Immature natural killer cell (primary cell): ENCODE data around the gene CYP27C1. TPM values are rescaled to one million over a fixed set of nuclear protein-coding genes. Genes with fewer than 3 reads are reported as not detected.

ENCODE experiments used
- DNase-seq, 3 donors: peaks; one replicate each; pipeline ENCODE4 v3.0.0; 2022; ENCODE audit warnings: mixed read lengths in 1 of 3
- H3K27ac Mint-ChIP-seq, 6 donors: one replicate each; pipeline ENCODE4 v1.8.0; 2020; ENCODE audit warnings: mixed read lengths in 6 of 6, mild to moderate bottlenecking in 5 of 6, inconsistent platforms in 4 of 6, moderate library complexity in 3 of 6
- H3K27me3 Mint-ChIP-seq, 3 donors: one replicate each; pipeline ENCODE4 v1.8.0; 2020 to 2021; ENCODE audit warnings: low read depth in 3 of 3, mild to moderate bottlenecking in 3 of 3, mixed read lengths in 3 of 3, moderate library complexity in 3 of 3, inconsistent platforms in 1 of 3
- H3K36me3 Mint-ChIP-seq, 3 donors: one replicate each; pipeline ENCODE4 v1.8.0; 2020; ENCODE audit warnings: mixed read lengths in 3 of 3, inconsistent platforms in 2 of 3, mild to moderate bottlenecking in 2 of 3
- H3K4me1 Mint-ChIP-seq, 2 donors: one replicate each; pipeline ENCODE4 v1.8.0; 2020; ENCODE audit warnings: inconsistent platforms in 2 of 2, mild to moderate bottlenecking in 2 of 2, mixed read lengths in 2 of 2, moderate library complexity in 1 of 2
- H3K4me3 Mint-ChIP-seq, 5 donors: one replicate each; pipeline ENCODE4 v1.8.0; 2020; ENCODE audit warnings: mild to moderate bottlenecking in 5 of 5, mixed read lengths in 5 of 5, inconsistent platforms in 3 of 5, moderate library complexity in 3 of 5
- H3K9me3 Mint-ChIP-seq, 6 donors: one replicate each; pipeline ENCODE4 v1.8.0; 2020; ENCODE audit warnings: mild to moderate bottlenecking in 6 of 6, mixed read lengths in 6 of 6, inconsistent platforms in 4 of 6, moderate library complexity in 3 of 6
- polyA plus RNA-seq, 3 donors: library from polyadenylated mRNA; unstranded; fragments of 300-500 nt; fragmentation: Illumina TruSeq; gene quantifications; one replicate each; pipeline ENCODE4 v1.2.3, GENCODE V29; 2021

Gene CYP27C1
- polyA plus RNA-seq, 3 donors from 2014 or later = not detected

DNA sequence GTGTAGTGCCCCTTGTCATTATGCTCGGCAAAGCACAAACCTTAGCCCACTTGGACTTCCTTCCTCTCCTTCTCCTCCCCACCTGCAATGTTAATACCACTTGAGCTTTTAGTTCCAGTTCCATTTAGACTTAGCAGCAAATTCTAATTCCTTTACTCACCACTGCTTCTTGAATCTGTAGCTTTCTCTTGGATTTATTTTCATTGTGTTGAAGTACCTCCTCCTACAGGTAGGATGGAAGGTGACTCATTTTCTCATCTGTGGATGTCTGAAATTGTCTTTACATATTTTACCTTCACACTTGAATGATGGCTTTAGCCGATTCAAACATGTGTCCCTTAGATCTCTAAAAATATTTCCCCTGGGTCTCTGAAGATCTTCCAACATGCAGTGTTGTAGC is 80.3 kb downstream of the CYP27C1 start:
- Mint-ChIP-seq H3K9me3 (no peaks in the 10 kb centered on the region), H3K27me3 (peaks cover 0 to 2% (median 2%) of the 10 kb centered on the region in 3 donors), H3K4me1 (no peaks in the 10 kb centered on the region), H3K36me3 (peaks cover 0 to 3% (median 0%) of the 10 kb centered on the region in 3 donors), H3K27ac (no peak overlapping the region), H3K4me3 (no peak overlapping the region)
- DNase-seq = no peak

DNA sequence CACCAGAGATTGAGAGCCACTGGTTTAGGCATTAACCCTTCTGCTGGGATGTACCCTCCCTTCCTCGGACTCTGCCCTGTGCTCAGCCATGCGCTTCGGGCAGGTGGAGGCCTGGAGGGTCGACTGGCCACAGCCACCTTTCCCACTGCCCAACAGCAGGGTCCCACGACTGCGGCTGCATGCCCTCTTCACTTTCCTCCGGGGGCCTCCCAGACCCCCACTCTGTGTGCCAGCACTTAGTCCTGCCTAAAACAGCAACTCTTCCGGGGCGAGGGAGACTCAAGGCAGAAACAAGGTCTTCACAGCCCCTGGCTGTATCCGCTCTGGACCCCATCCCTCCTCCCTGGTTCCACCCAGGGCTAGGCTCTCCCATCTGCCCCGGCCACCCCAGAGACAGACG is 81.8 kb downstream of the CYP27C1 start:
- Mint-ChIP-seq H3K9me3 (peaks cover 0 to 2% (median 0%) of the 10 kb centered on the region in 6 donors), H3K36me3 (peaks cover 0 to 3% (median 0%) of the 10 kb centered on the region in 3 donors), H3K4me3 (no peak overlapping the region)

DNA sequence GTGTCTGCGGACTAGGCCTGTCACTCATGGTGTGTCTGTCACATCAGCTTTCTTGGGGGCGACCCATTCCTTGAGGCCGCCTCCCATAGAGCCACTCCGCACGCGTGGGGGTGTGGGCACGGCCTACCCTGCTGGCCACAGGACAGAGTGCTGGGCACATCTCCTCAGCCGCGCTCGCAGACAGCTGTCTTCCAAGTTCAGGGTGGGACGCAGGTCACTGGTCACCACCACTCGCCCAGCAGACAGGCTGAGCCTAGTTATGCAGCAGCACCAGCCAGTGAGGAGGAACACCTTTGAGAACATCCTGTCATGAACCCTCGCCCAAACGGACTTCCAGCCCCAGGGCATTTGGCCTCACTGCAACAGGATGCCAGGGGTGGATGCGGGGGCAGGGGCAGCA is 82.4 kb downstream of the CYP27C1 start:
- Mint-ChIP-seq H3K27me3 (peaks cover 0 to 4% (median 2%) of the 10 kb centered on the region in 3 donors), H3K27ac (no peak overlapping the region), H3K9me3 (peaks cover 0 to 2% (median 0%) of the 10 kb centered on the region in 6 donors), H3K4me3 (no peak overlapping the region), H3K4me1 (no peaks in the 10 kb centered on the region), H3K36me3 (peaks cover 0 to 3% (median 0%) of the 10 kb centered on the region in 3 donors)
- no peak for DNase-seq

More for the DNA sequence above, 81.8 kb downstream of the CYP27C1 start:
- peaks cover 0 to 4% (median 2%) of the 10 kb centered on the region in 3 donors for H3K27me3 Mint-ChIP-seq
- DNase-seq = no peak
- H3K4me1 Mint-ChIP-seq = no peaks in the 10 kb centered on the region
- H3K27ac Mint-ChIP-seq = no peak overlapping the region

DNA sequence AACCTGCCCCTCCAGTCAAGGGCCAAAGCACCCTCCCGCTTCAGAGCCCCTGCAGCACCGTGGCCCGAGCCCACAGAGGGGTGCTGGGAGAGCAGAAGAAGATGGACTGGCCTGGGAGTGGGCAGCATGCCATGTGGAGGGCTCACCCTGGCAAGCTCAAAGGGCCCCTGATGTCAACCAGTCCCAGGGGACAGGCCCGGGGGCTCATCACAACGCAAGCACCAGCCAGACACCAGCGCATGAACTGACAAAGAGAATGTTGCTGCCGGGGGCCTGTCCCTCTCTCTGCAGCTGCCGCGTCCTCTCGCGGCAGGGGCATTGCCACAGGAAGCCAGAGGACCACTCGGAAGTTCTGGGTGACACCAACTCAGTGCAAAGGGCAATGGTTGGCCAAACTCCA is 82.9 kb downstream of the CYP27C1 start:
- Mint-ChIP-seq H3K27me3 (peaks cover 0 to 4% (median 2%) of the 10 kb centered on the region in 3 donors), H3K9me3 (peaks cover 0 to 2% (median 0%) of the 10 kb centered on the region in 6 donors), H3K27ac (no peak overlapping the region), H3K4me3 (no peak overlapping the region), H3K36me3 (peaks cover 0 to 3% (median 0%) of the 10 kb centered on the region in 3 donors), H3K4me1 (no peaks in the 10 kb centered on the region)
- no peak for DNase-seq

DNA sequence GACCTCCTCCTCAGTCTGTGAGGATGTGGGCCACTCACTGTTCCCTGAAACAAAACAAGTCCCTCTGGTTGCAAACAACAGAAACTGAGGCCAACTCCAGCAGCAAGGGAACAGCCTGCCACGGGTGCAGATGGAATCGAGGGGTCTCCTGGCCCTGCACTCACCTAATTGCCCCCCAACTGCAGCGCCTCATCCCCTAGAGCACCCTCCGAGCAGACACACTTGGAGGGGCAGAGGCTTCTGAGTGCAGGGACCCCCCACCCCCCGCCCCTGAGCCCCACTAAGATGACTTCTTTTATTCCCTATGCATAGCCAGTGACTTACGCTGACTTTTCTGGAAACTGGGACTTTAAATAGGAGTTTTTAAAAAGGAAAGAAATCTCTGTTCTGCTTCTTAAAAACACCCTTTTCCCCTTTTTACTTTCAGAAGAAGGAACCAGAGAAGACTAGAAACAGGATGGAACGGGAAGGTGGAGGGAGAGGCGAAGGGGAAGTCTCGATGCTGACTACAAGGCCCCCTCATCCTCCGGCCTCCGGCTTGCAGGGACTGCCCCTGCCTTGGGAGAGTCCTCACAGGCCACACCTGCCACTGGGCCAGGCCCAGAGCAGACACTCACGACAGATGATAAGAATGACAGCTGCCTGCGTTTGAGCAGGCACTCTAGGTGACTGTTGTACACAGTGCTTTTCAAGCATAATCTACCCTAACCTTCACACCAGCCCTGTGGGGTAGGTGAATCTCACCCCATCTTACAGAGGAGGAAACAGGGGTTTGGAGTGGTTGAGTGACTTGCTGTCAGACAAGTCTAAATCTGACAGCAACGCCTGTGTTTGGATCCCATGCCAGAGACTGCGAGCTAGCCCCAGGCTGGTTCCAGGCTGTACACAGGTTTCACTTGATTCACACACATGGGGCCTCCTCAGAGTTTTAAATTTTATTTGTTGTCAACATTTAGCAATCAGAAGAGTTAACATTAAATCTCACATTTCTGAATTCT is 85.0 kb downstream of the CYP27C1 start:
- peak overlapping the region in 1 of 6 donors; percentile 55 for H3K27ac Mint-ChIP-seq
- peaks cover 0 to 2% (median 0%) of the 10 kb centered on the region in 6 donors for H3K9me3 Mint-ChIP-seq
- no peaks in the 10 kb centered on the region for H3K4me1 Mint-ChIP-seq
- peaks cover 0 to 3% (median 0%) of the 10 kb centered on the region in 3 donors for H3K36me3 Mint-ChIP-seq
- H3K4me3 Mint-ChIP-seq = no peak overlapping the region
- H3K27me3 Mint-ChIP-seq = peaks cover 0 to 4% (median 2%) of the 10 kb centered on the region in 3 donors
- DNase-seq = no peak

DNA sequence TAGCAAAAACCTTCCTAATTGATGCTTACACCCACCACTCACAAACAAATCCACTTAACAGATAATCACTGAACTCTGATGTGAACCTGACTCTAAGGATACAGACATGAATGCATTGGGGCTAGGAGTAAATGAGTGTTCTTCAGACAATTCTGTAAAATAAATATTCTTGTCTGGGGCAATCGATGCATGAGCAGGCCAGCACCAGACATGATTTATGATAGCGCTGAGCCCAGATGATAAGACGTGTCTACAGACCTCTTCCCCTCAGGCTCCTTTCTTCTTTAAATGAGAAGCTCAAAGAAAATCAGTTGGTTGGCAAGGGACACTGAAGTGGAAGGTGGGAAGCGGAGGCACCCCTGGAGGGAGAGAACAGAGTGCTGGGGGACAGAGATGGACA is 85.9 kb downstream of the CYP27C1 start:
- Mint-ChIP-seq H3K36me3 (no peaks in the 10 kb centered on the region), H3K4me1 (no peaks in the 10 kb centered on the region), H3K27me3 (peaks cover 0 to 4% (median 2%) of the 10 kb centered on the region in 3 donors), H3K9me3 (peaks cover 0 to 2% (median 0%) of the 10 kb centered on the region in 6 donors), H3K4me3 (no peak overlapping the region), H3K27ac (no peak overlapping the region)
- DNase-seq = no peak

Other genes with a start within 250 kb of the CYP27C1 start
- 100 to 1,000 TPM; 110 to 169 (median 167) TPM for gene BIN1, start 113.1 kb downstream of the CYP27C1 start, polyA plus RNA-seq
- gene ERCC3, start 73.8 kb upstream of the CYP27C1 start, polyA plus RNA-seq = 10 to 100 TPM; 20.1 to 43.1 (median 21.5) TPM
- 10 to 100 TPM; 37.4 to 55.9 (median 41.4) TPM for gene MAP3K2, start 167.7 kb upstream of the CYP27C1 start, polyA plus RNA-seq
- gene PROC, start 198.1 kb upstream of the CYP27C1 start, polyA plus RNA-seq = 1 to 10 TPM in 1 of 3 donors, under 1 TPM in 1, not detected in 1; 0.87 to 1.7 TPM